Measurements from ENCODE around the gene NACC1.

- TF ChIP-seq EZH2 (IDR thresholded peaks at IDR 0.05; ENCODE audit: borderline replicate concordance) (no peak), CTCF (IDR thresholded peaks at IDR 0.05; ENCODE audit: poor library complexity) (no peak), EZH2phosphoT487 (IDR thresholded peaks at IDR 0.05; ENCODE audit: low read depth, severe bottlenecking, unreplicated experiment) (no peak)
These were observed 2.0 kb downstream of the NACC1 start for GRCh38 chr19:13120031-13120430.

Data from hepatocyte (in vitro differentiated cells).